ENCODE measurements around the gene FYCO1. TPM values are rescaled to one million over a fixed set of nuclear protein-coding genes. Genes with fewer than 3 reads are reported as not detected.

The FYCO1 gene
- total and polyA plus RNA-seq, 2 donors (not counting 1 experiment from before 2014, with no cell fraction given): 19.2 to 82.2 TPM

DNA sequence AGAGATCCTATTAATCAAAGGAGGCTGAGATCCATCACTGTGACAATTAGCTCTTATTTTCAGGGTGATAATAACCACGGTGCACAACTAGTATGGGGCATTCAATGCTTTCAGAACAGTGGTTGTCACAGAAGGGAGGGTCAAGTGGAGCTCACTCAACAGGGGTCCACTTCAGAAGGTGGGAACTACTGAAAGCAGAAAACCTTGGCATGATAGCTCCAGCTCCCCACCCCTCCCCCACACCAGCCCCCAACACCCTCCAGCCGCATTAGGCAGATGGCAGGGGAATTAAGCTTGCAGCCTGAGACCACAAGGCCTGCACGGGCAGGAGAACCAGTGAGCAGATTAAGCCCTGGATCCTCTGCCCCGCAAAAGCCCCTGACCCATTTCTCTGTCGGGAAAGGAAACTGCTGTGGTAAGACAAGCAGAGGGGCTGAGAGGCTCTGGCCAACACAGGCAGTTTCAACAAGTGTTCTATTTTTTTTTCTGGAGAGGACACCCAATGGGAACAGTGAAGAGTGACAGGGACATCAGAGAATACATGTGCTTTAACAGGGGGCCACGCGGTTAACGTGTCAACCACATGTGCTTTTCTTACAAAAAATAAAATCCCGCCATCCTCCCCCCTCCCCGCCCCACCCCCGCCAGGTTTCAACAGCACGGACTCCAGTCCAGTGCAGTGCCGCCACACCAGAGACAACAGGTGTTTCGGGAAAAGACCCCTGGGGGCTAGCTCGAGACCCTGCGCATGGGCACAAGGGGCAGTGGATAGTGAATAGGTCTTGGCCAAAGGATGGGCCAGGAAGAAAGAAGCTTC lies 997 bp downstream of the FYCO1 start:
- Histone ChIP-seq H3K27me3 (ENCODE audit: control insufficient read depth, insufficient read depth, low read length) (no peaks in the 10 kb centered on the region), H4K20me1 (ENCODE audit: control insufficient read depth, extremely low read depth, insufficient read depth, low read length) (no peaks in the 10 kb centered on the region), H3K36me3 (ENCODE audit: control insufficient read depth, insufficient read depth, low read length) (no peaks in the 10 kb centered on the region), H3K4me2 (ENCODE audit: extremely low read depth, insufficient read depth, low read length) (peak overlapping the region; percentile 95), H3K4me3 (replicated peaks in 1 of 4; ENCODE audit: control extremely low read depth in 1 of 4, insufficient read depth in 1 of 4, low read depth in 3 of 4, low read length in 4 of 4) (peak overlapping the region; percentile 82 to 96 (median 88)), H3K79me2 (ENCODE audit: control insufficient read depth, insufficient read depth, low read length) (peaks cover 17% of the 10 kb centered on the region), H3K4me1 (ENCODE audit: control insufficient read depth, extremely low read depth, insufficient read depth, low read length) (peaks cover 9% of the 10 kb centered on the region), H3K9ac (ENCODE audit: insufficient read depth, low read length) (peak overlapping the region; percentile 85), H3K9me3 (ENCODE audit: control insufficient read depth, insufficient read depth, low read depth, low read length) (no peaks in the 10 kb centered on the region), H2AFZ (ENCODE audit: low read length) (peak overlapping the region; percentile 80), H3K27ac (ENCODE audit: insufficient read depth, low read length) (peak overlapping the region; percentile 86)
- TF ChIP-seq, protein P1, sequence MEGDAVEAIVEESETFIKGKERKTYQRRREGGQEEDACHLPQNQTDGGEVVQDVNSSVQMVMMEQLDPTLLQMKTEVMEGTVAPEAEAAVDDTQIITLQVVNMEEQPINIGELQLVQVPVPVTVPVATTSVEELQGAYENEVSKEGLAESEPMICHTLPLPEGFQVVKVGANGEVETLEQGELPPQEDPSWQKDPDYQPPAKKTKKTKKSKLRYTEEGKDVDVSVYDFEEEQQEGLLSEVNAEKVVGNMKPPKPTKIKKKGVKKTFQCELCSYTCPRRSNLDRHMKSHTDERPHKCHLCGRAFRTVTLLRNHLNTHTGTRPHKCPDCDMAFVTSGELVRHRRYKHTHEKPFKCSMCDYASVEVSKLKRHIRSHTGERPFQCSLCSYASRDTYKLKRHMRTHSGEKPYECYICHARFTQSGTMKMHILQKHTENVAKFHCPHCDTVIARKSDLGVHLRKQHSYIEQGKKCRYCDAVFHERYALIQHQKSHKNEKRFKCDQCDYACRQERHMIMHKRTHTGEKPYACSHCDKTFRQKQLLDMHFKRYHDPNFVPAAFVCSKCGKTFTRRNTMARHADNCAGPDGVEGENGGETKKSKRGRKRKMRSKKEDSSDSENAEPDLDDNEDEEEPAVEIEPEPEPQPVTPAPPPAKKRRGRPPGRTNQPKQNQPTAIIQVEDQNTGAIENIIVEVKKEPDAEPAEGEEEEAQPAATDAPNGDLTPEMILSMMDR (conservative IDR thresholded peaks at IDR 0.05 in 1 of 2, IDR thresholded peaks at IDR 0.05 in 1 of 2; ENCODE audit: low read depth in 1 of 2, low read length in 2 of 2): no peak
- no peak for TF ChIP-seq EZH2 (IDR thresholded peaks at IDR 0.05; ENCODE audit: low read length, missing control alignments)
- no peak for DNase-seq (ENCODE audit: low read depth in 2 of 2)

DNA sequence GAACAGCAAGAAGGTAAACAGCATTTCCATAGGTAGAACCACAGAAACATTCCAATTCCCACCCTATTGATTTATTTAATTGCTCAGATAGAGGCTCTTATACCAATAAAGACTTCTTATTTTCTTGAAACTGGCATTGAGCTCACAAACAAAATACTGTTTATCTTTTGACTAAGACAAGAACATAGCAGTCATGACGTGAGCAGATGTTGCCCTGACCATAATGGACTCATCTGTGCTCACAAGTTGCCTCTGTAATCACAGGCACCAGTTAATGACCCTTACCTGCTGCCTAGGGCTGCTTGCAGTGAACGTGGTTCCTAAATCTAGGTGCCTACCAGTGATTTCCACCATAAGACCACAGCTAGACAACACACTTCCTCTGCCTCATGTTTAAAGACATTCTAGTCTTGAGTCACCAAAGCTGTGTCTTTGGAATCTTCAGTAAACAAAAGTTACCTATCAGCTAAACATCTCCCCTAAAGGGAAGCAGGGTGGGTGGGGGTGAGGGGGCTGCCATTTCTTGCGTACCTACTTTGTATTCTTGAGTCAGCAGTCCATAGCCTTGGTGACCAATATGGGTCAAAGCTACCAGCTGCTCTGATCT lies 2.1 kb downstream of the FYCO1 start:
- H3K4me1 ChIP-seq (ENCODE audit: control insufficient read depth, extremely low read depth, insufficient read depth, low read length): peaks cover 15% of the 10 kb centered on the region
- H3K9ac ChIP-seq (ENCODE audit: insufficient read depth, low read length): no peak overlapping the region
- no peaks in the 10 kb centered on the region for H4K20me1 ChIP-seq (ENCODE audit: control insufficient read depth, extremely low read depth, insufficient read depth, low read length)
- H3K36me3 ChIP-seq (ENCODE audit: control insufficient read depth, insufficient read depth, low read length): no peaks in the 10 kb centered on the region
- H3K27me3 ChIP-seq (ENCODE audit: control insufficient read depth, insufficient read depth, low read length): no peaks in the 10 kb centered on the region
- no peak for DNase-seq (ENCODE audit: low read depth in 2 of 2)
- peak overlapping the region; percentile 46 for H3K27ac ChIP-seq (ENCODE audit: insufficient read depth, low read length)
- TF ChIP-seq EZH2 (IDR thresholded peaks at IDR 0.05; ENCODE audit: low read length, missing control alignments): no peak
- TF ChIP-seq, protein P1 (conservative IDR thresholded peaks at IDR 0.05 in 1 of 2, IDR thresholded peaks at IDR 0.05 in 1 of 2; ENCODE audit: low read depth in 1 of 2, low read length in 2 of 2): no peak
- no peak overlapping the region for H2AFZ ChIP-seq (ENCODE audit: low read length)
- no peaks in the 10 kb centered on the region for H3K9me3 ChIP-seq (ENCODE audit: control insufficient read depth, insufficient read depth, low read depth, low read length)
- H3K79me2 ChIP-seq (ENCODE audit: control insufficient read depth, insufficient read depth, low read length): peaks cover 17% of the 10 kb centered on the region
- no peak overlapping the region for H3K4me3 ChIP-seq (replicated peaks in 1 of 4; ENCODE audit: control extremely low read depth in 1 of 4, insufficient read depth in 1 of 4, low read depth in 3 of 4, low read length in 4 of 4)
- no peak overlapping the region for H3K4me2 ChIP-seq (ENCODE audit: extremely low read depth, insufficient read depth, low read length)

DNA sequence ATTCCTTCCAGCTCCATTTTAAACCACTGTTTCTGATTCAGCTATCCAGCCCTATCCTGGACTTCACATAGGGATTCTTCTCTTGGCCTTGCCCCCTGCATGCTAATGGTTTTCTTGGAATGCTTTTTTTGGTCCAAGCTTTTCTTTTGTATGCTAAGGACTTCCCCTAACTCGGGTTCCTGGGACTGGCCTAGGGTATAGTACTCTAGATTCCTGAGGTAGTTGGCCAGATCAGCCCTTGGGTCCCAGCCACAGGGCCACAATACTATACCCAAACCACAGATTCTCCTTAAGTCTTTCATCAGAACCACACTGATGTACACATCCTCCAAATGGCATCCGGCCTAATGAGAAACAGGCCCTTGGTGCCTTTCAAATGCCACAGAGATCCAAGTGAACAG lies 2.8 kb downstream of the FYCO1 start:
- Histone ChIP-seq H3K36me3 (ENCODE audit: control insufficient read depth, insufficient read depth, low read length) (no peaks in the 10 kb centered on the region), H3K27ac (ENCODE audit: insufficient read depth, low read length) (peak overlapping the region; percentile 46), H3K4me1 (ENCODE audit: control insufficient read depth, extremely low read depth, insufficient read depth, low read length) (peaks cover 22% of the 10 kb centered on the region)

More for the DNA sequence above, 2.8 kb downstream of the FYCO1 start:
- Histone ChIP-seq H3K27me3 (ENCODE audit: control insufficient read depth, insufficient read depth, low read length) (no peaks in the 10 kb centered on the region), H3K4me3 (replicated peaks in 1 of 4; ENCODE audit: control extremely low read depth in 1 of 4, insufficient read depth in 1 of 4, low read depth in 3 of 4, low read length in 4 of 4) (no peak overlapping the region), H3K79me2 (ENCODE audit: control insufficient read depth, insufficient read depth, low read length) (peaks cover 23% of the 10 kb centered on the region), H4K20me1 (ENCODE audit: control insufficient read depth, extremely low read depth, insufficient read depth, low read length) (no peaks in the 10 kb centered on the region), H3K9me3 (ENCODE audit: control insufficient read depth, insufficient read depth, low read depth, low read length) (no peaks in the 10 kb centered on the region), H2AFZ (ENCODE audit: low read length) (no peak overlapping the region), H3K9ac (ENCODE audit: insufficient read depth, low read length) (no peak overlapping the region), H3K4me2 (ENCODE audit: extremely low read depth, insufficient read depth, low read length) (no peak overlapping the region)
- TF ChIP-seq EZH2 (IDR thresholded peaks at IDR 0.05; ENCODE audit: low read length, missing control alignments): no peak
- TF ChIP-seq, protein P1 (conservative IDR thresholded peaks at IDR 0.05 in 1 of 2, IDR thresholded peaks at IDR 0.05 in 1 of 2; ENCODE audit: low read depth in 1 of 2, low read length in 2 of 2): no peak
- peak in 1 of 2 donors; percentile 95 for DNase-seq (ENCODE audit: low read depth in 2 of 2)

Data from fibroblast of lung (primary cell).